Left renal pelvis (tissue), 4 donors: ENCODE data around the gene TMEM176A. TPM values are rescaled to one million over a fixed set of nuclear protein-coding genes. Genes with fewer than 3 reads are reported as not detected.

Experiments used
- DNase-seq, 4 donors: peaks; one replicate each; pipeline ENCODE4 v3.0.0-alpha.2; 2013; ENCODE audit warnings: low read depth in 4 of 4, low spot score in 3 of 4
- polyA plus RNA-seq, 4 donors: library from polyadenylated mRNA; unstranded; fragments of 120-200 nt; gene quantifications; one replicate each; pipeline ENCODE4 v1.2.1, GENCODE V29; 2013; ENCODE audit not compliant: insufficient read length in 4 of 4

The TMEM176A gene
- polyA plus RNA-seq, 4 donors = 19.7 to 131 (median 77.5) TPM

GRCh38 chr7:150846291-150847115 is 45.9 kb downstream of the TMEM176A start:
- DNase-seq = no peak

- DNase-seq = no peak
Measured at GRCh38 chr7:150847536-150847935, 47.0 kb downstream of the TMEM176A start.

DNA sequence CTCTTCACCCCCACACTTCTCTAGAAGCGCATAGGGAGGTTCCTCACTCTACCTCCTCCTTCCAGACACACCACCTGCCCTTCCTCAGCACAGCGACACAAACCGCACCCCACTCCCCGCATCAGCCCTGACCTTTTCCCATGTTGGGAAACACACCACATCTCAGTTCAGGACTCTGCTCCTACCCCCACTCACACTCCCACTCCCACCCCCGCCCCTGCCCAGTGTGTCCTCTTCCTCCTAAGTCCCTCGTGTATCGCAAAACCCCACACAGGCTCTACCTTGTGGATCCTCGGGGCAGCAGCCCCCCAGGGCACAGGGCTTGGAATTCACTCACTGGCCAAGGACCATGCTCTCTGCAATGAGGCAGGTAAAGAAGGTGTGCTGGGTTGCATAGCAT is 47.5 kb downstream of the TMEM176A start:
- no peak for DNase-seq

DNA sequence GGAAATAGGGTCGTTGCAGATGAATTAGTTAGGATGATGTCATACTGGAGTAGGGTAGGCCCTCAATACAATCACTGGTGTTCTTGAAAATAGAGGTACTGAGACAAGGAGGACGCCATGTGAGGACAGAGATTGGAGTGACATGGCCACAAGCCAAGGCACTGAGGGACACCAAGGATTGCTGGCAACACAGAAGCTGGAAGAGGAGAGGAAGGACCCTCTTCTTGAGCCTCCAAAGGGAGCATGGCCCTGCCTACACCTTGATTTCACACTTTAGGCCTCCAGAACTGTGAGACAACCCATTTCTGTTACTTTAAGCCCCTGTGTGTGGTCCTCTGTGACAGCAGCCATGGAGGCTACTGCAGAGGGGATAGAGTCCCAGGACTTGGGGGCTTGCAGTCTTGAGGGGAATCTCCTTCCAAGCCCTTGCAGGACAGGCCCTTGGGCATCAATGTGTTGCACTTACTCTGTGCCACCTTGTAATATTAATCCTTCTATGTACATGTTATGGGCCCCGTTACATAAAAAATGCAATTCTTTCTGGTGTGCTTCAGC is 48.1 kb downstream of the TMEM176A start:
- no peak for DNase-seq

GRCh38 chr7:150849204-150849775 is 48.7 kb downstream of the TMEM176A start:
- DNase-seq = no peak

GRCh38 chr7:150850273-150850672 is 49.7 kb downstream of the TMEM176A start:
- DNase-seq = no peak

- DNase-seq = no peak
Measured at GRCh38 chr7:150851492-150852370, 51.2 kb downstream of the TMEM176A start.

DNA sequence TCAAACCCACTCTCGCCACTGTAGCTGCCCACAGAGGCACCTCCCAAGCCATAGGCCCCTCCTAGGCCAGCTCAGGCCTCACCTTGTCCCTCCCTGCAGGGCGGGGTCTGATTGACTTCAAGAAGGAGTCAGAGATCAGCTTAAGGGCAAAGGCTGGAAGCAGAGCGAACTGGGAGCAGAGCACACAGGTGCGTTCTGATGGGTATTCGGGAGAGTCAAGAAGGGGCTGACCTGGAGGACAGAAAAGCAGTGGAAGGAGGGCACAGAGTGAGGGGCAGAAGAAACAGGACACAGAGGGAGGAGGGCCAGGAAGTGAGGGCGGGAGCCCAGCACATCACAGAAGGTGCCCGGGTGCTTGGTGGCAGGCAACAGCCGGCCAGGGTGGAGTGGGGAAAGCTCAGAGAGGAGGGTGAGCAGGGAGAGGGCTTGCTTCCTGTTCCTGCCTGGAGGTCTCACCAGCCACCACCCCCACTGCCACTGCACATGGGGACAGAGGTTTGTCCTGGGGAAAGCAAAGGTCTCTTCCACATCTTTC is 51.9 kb downstream of the TMEM176A start, which contains the start of gene AOC1:
Gene AOC1 (plus strand): TSS at position 147 of the 535 bp plus-strand sequence. CDS start 3,954 bp downstream, outside the sequence.
- no peak for DNase-seq

GRCh38 chr7:150854066-150855000 is 53.8 kb downstream of the TMEM176A start:
- DNase-seq = no peak

Other genes with a start within 250 kb of the TMEM176A start
- gene GIMAP4, start 233.4 kb upstream of the TMEM176A start, polyA plus RNA-seq = 10 to 100 TPM; 14.9 to 26.2 (median 21.7) TPM
- 10 to 100 TPM in 3 of 4 donors, 1 to 10 TPM in 1; 9.3 to 17.8 (median 13.8) TPM for gene GIMAP6, start 168.4 kb upstream of the TMEM176A start, polyA plus RNA-seq
- 10 to 100 TPM in 1 of 4 donors, 1 to 10 TPM in 3; 7.2 to 10.1 (median 7.9) TPM for gene GIMAP2, start 115.1 kb upstream of the TMEM176A start, polyA plus RNA-seq
- gene GIMAP1, start 84.2 kb upstream of the TMEM176A start, polyA plus RNA-seq = 1 to 10 TPM; 1.5 to 2.7 (median 2.2) TPM
- gene GIMAP5, start 63.4 kb upstream of the TMEM176A start, polyA plus RNA-seq = 1 to 10 TPM; 3.2 to 7.0 (median 3.9) TPM
- gene TMEM176B, start 405 bp upstream of the TMEM176A start, polyA plus RNA-seq = 100 to 1,000 TPM in 1 of 4 donors, 10 to 100 TPM in 3; 27.4 to 105 (median 70.6) TPM
- gene AOC1, start 51.7 kb downstream of the TMEM176A start, polyA plus RNA-seq = 100 to 1,000 TPM in 1 of 4 donors, 10 to 100 TPM in 2, 1 to 10 TPM in 1; 1.0 to 121 (median 49.9) TPM
- gene KCNH2, start 177.6 kb downstream of the TMEM176A start, polyA plus RNA-seq = 10 to 100 TPM in 3 of 4 donors, 1 to 10 TPM in 1; 9.8 to 17.5 (median 15.7) TPM
- 10 to 100 TPM in 1 of 4 donors, 1 to 10 TPM in 3; 6.2 to 15.2 (median 8.5) TPM for gene NOS3, start 190.2 kb downstream of the TMEM176A start, polyA plus RNA-seq
- gene ATG9B, start 223.7 kb downstream of the TMEM176A start, polyA plus RNA-seq = 1 to 10 TPM; 1.2 to 3.5 (median 1.5) TPM
- gene ABCB8, start 227.7 kb downstream of the TMEM176A start, polyA plus RNA-seq = 10 to 100 TPM; 16.9 to 35.2 (median 21.1) TPM
- 1 to 10 TPM; 1.8 to 3.0 (median 2.7) TPM for gene ASIC3, start 247.8 kb downstream of the TMEM176A start, polyA plus RNA-seq